A375 (cell line): ENCODE results near the gene PIPOX. TPM values are rescaled to one million over a fixed set of nuclear protein-coding genes. Genes with fewer than 3 reads are reported as not detected.

Experiments used
- total RNA-seq: library from RNA; depleted of rRNA; stranded (reverse); fragments of >200 nt; shearing (Covaris generic); gene quantifications from 2 replicates; pipeline ENCODE4 v1.2.3, GENCODE V29; 2014; rRNA removed

Gene PIPOX, protein sequence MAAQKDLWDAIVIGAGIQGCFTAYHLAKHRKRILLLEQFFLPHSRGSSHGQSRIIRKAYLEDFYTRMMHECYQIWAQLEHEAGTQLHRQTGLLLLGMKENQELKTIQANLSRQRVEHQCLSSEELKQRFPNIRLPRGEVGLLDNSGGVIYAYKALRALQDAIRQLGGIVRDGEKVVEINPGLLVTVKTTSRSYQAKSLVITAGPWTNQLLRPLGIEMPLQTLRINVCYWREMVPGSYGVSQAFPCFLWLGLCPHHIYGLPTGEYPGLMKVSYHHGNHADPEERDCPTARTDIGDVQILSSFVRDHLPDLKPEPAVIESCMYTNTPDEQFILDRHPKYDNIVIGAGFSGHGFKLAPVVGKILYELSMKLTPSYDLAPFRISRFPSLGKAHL
- 1.2 and 1.4 TPM in 2 replicates for total RNA-seq

DNA sequence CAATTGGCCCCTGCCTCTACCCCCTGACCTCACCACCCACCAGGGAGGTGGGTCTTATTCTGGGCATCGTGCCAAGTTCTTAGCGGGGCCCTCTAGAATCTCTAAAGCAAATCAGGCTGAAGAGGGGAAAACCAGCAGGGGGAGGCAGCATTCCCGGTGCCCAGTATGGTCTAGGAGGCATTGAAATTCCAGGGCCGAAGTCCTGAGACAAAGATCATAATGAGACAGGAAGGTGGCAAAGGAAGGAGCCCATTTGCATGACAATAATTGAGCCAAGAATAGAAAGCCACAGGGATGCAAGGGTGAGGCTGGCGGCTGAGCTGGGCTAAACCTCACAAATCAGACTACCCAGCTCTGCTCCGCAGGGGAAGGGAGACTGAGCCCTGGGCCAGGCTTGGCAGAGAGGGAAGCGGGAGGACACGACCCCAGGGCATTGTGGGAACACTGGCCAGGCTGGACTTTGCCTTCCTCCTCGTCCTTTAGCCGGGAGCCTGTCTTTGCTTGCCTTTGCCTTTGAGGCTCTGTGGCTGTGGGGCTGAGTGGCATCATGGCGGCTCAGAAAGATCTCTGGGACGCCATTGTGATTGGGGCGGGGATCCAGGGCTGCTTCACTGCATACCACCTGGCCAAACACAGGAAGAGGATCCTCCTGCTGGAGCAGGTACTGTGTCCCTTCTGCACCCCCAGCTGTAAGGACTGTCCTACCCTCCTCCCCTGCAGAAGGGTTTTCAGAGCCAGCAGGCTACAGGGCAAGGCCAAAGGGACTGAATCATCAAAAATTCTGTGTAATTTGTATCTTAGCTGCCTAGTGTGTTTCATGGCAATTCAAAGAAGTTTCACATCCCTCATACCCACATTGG is at the start of gene PIPOX:
Gene PIPOX (plus strand): TSS at position 463 of the 860 bp plus-strand sequence. CDS start 85 bp downstream, at position 548.

DNA sequence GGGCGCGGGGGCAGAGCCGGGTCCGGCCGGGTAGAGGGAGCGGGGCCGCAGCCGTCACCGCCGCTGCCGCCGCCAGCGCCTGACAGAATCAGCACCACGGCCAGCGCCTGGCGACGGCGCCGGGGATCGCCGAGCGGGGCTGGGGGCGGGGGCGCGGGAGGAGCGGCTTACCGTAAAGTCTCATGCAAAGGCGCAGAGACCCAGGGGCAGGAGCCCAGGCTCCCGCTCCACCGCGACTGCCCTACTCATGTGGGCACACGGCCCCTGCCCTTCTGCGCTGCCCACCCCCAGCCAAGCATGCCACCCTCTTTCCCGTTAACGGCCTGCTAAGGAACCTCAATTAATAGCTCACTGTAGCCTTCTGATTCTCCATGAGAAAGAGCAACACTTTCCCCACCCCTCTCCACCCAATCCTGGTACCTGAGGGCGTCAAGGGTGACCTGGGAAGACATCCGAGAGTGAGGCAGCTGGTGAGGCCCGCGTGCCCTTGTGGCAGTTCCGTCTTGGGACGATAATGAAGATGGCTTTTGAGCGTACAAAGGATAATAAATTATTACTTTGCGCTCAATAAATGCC is 36.9 kb upstream of the PIPOX start, which contains the start of gene SEZ6:
Gene SEZ6 (minus strand): TSS at position 98 of the 576 bp plus-strand sequence. CDS start 164 bp downstream, outside the sequence.

Other genes starting within 250 kb of the PIPOX start
- gene FAM222B, start 200.4 kb upstream of the PIPOX start, total RNA-seq = 10.9 and 11.8 TPM in 2 replicates
- gene ERAL1, start 188.1 kb upstream of the PIPOX start, total RNA-seq = 24.2 and 35.3 TPM in 2 replicates
- gene FLOT2, start 145.4 kb upstream of the PIPOX start, total RNA-seq = 36.3 and 39.4 TPM in 2 replicates
- 19.3 and 20.6 TPM in 2 replicates for gene DHRS13, start 140.1 kb upstream of the PIPOX start, total RNA-seq
- 23.2 and 23.6 TPM in 2 replicates for gene PHF12, start 91.6 kb upstream of the PIPOX start, total RNA-seq
- gene SEZ6, start 37.1 kb upstream of the PIPOX start, total RNA-seq = not detected in 2 replicates
- gene MYO18A, start 137.3 kb downstream of the PIPOX start, total RNA-seq = 41.5 and 52.1 TPM in 2 replicates
- not detected in 2 replicates for gene CRYBA1, start 203.7 kb downstream of the PIPOX start, total RNA-seq